Lung (tissue), 12 donors: ENCODE data around the gene PATE4. TPM values are rescaled to one million over a fixed set of nuclear protein-coding genes. Genes with fewer than 3 reads are reported as not detected.
A peak's percentile ranks its signal among the peaks of the same experiment; 100 is the strongest.

Experiments
- ATAC-seq: fragments of 200-7000 bp; cut with Tn5 transposase; one replicate; pipeline ENCODE4 v1.9.1; 2020; ENCODE audit warnings: moderate number of reproducible peaks; ENCODE audit not compliant: insufficient read depth, low FRiP score
- DNase-seq, 3 donors: peaks; one replicate each; pipeline ENCODE4 v3.0.0-alpha.2; 2013 to 2017
- H3K27ac ChIP-seq, 2 donors: one replicate each; pipeline ENCODE4 v1.5.1; 2013; ENCODE audit warnings: mild to moderate bottlenecking in 2 of 2, moderate library complexity in 2 of 2, control low read depth in 1 of 2, inconsistent platforms in 1 of 2, low read depth in 1 of 2, low read length in 1 of 2
- H3K27me3 ChIP-seq, 3 donors: one replicate each; pipeline ENCODE4 v1.5.1; 2013; ENCODE audit warnings: low read length in 2 of 3; ENCODE audit not compliant: control insufficient read depth in 3 of 3, insufficient read depth in 3 of 3
- H3K36me3 ChIP-seq, 4 donors: one replicate each; pipeline ENCODE4 v1.5.1; 2013; ENCODE audit warnings: low read length in 4 of 4, mild to moderate bottlenecking in 1 of 4, moderate library complexity in 1 of 4; ENCODE audit not compliant: control insufficient read depth in 4 of 4, insufficient read depth in 4 of 4
- H3K4me1 ChIP-seq, 5 donors: one replicate each; pipeline ENCODE4 v1.5.1; 2013; ENCODE audit warnings: low read length in 5 of 5, mild to moderate bottlenecking in 2 of 5, moderate library complexity in 1 of 5; ENCODE audit not compliant: control insufficient read depth in 5 of 5, insufficient read depth in 5 of 5
- H3K4me3 ChIP-seq: one replicate; pipeline ENCODE4 v1.5.1; 2013; ENCODE audit warnings: mild to moderate bottlenecking, control low read depth, moderate library complexity
- H3K9ac ChIP-seq, 2 donors: one replicate each; pipeline ENCODE4 v1.5.1; 2013; ENCODE audit warnings: low read length in 2 of 2, control low read depth in 1 of 2; ENCODE audit not compliant: insufficient read depth in 1 of 2
- H3K9me3 ChIP-seq, 4 donors: one replicate each; pipeline ENCODE4 v1.5.1; 2013; ENCODE audit warnings: low read length in 3 of 4, mild to moderate bottlenecking in 1 of 4, moderate library complexity in 1 of 4; ENCODE audit not compliant: control insufficient read depth in 4 of 4, insufficient read depth in 3 of 4
- CTCF ChIP-seq: IDR thresholded peaks from 2 replicates; pipeline ENCODE4 v1.5.1; 2012; ENCODE audit warnings: mild to moderate bottlenecking; ENCODE audit errors: control extremely low read depth, extremely low read depth
- WGBS, 2 donors: extraction: QIAGEN DNeasy Blood & Tissue Kit; methylation state at CpG; one replicate each; pipeline ENCODE4 v1.1.7; 2013; 5-methylcytosine and 5-hydroxymethylcytosine counted together
- polyA plus RNA-seq, 2 donors: library from polyadenylated mRNA; stranded (reverse); fragments of 200-250 nt; gene quantifications; one replicate each; pipeline ENCODE4 v1.2.1, GENCODE V29; 2013
- total RNA-seq, 2 donors: library from RNA; depleted of rRNA in 1 of 2; stranded (reverse); fragments of >200 nt in 1 of 2; gene quantifications; one replicate each; pipeline ENCODE4 v1.2.1, GENCODE V29; 2014 to 2021
- donor health status: control.
- donor health status: control.
- donor health status: Bipolar disorder and iron deficiency.
- donor health status: healthy.
- donor health status: DM: yes; HTN: yes; CAD: no.

The PATE4 gene
- total and polyA plus RNA-seq, 4 donors, result not detected

DNA sequence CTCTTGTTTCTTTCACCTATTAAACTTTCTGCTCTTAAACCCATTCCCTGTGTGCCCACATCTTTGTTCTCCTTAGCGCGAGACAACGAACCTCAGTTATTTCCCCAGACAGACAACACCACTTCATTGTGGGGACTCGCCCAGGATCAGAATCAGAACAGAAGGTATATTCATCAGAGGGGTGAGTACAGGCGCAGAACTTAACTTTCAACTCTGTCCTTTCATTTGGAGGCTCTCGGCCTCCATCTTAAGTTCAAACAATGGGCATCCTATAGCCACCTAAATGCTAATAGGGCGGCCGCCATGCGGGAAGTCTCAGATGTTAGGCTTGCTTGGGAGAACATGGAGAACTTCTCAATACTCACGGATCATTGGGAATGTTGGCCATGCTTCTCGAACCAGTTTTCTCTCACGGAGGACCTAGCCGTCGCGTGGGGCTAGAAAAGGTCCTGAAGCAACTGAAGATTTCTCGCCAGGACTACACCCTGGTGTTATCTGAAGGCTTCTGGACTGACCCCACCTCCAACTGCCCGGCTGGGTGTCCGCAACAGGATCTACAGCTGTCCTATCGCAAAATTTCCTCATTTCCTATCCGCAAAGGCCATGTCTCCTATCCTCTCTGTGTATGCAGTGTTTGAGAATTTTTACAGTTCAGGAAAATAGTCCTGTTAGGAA lies 40.9 kb downstream of the PATE4 start:
- Histone ChIP-seq H3K36me3 (no peaks in the 10 kb centered on the region), H3K9me3 (no peaks in the 10 kb centered on the region), H3K4me1 (no peaks in the 10 kb centered on the region), H3K4me3 (no peak overlapping the region), H3K27me3 (no peaks in the 10 kb centered on the region), H3K9ac (no peak overlapping the region), H3K27ac (no peak overlapping the region)
- WGBS, 2 donors, result 73 to 81% methylated on average over 20 of the region's 20 CpGs
- no peak for TF ChIP-seq CTCF
- ATAC-seq, result peak; percentile 24
- DNase-seq, result no peak

GRCh38 chr11:125874556-125875124 lies 41.5 kb downstream of the PATE4 start:
- WGBS, 2 donors, result 12 to 15% methylated on average over 8 of the region's 8 CpGs
- peak; percentile 75 to 89 (median 88) for DNase-seq

DNA sequence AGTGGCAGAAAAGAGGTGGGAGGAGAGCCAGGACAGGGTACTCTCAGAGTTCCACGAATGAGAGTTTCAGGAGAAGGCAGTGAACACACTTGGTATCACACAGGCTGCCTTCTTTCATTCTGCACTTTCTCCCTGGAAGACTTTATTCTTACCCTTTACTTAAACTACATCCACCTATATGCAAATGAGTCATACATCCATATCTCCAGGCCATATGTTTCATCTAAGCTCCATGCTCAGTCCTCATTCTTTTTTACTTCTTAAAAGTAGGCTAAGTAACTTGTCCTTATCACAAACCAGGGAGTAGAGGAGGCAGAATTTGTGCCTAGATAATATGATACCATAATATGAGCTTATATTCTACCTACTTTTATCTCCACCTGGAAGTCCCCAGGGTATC lies 48.2 kb downstream of the PATE4 start:
- DNase-seq (no peak), ATAC-seq (no peak)
- Histone ChIP-seq H3K36me3 (no peaks in the 10 kb centered on the region), H3K27ac (no peak overlapping the region), H3K4me3 (no peak overlapping the region), H3K9me3 (no peaks in the 10 kb centered on the region), H3K4me1 (no peaks in the 10 kb centered on the region), H3K27me3 (no peaks in the 10 kb centered on the region), H3K9ac (no peak overlapping the region)
- no peak for TF ChIP-seq CTCF
- WGBS, 2 donors, result 76 to 94% methylated on average over 1 of the region's 1 CpG

More at GRCh38 chr11:125874556-125875124, 41.5 kb downstream of the PATE4 start:
- Histone ChIP-seq H3K4me1 (no peaks in the 10 kb centered on the region), H3K4me3 (no peak overlapping the region), H3K27ac (no peak overlapping the region), H3K27me3 (no peaks in the 10 kb centered on the region), H3K36me3 (no peaks in the 10 kb centered on the region), H3K9me3 (no peaks in the 10 kb centered on the region), H3K9ac (no peak overlapping the region)
- peak; percentile 59 for TF ChIP-seq CTCF
- ATAC-seq, result peak; percentile 90
